Adipose tissue (tissue), 3 donors: ENCODE measurements around the gene SMIM41. TPM values are rescaled to one million over a fixed set of nuclear protein-coding genes. Genes with fewer than 3 reads are reported as not detected.

ENCODE experiments used
- H3K27ac ChIP-seq: one replicate; pipeline ENCODE4 v1.5.1; 2013; ENCODE audit warnings: low read depth, low read length
- WGBS, 3 donors: extraction: QIAGEN DNeasy Blood & Tissue Kit; methylation state at CpG; one replicate each; pipeline ENCODE4 v1.1.7; 2013; 5-methylcytosine and 5-hydroxymethylcytosine counted together
- polyA plus RNA-seq, 3 donors: library from polyadenylated mRNA; stranded (reverse); fragments of 200-250 nt; gene quantifications; one replicate each; pipeline ENCODE4 v1.2.3, GENCODE V29; 2013
- donor health status: healthy with polysubstance abuse.
- donor health status: Bipolar disorder and iron deficiency.
- donor health status: healthy.

Gene SMIM41
- polyA plus RNA-seq, 3 donors: 0.27 to 0.35 TPM; not detected in 1

GRCh38 chr12:52060498-52061177 is 18.9 kb upstream of the SMIM41 start:
- WGBS, 3 donors: 81 to 90% (median 89%) methylated on average over 14 of the region's 14 CpGs
- no peak overlapping the region for H3K27ac ChIP-seq

GRCh38 chr12:52061470-52062166 is 17.9 kb upstream of the SMIM41 start:
- WGBS, 3 donors: 66 to 83% (median 83%) methylated on average over 12 of the region's 12 CpGs
- H3K27ac ChIP-seq: no peak overlapping the region

- WGBS, 3 donors: 52 to 86% (median 78%) methylated on average over 5 to 6 of the region's 6 CpGs
- no peak overlapping the region for H3K27ac ChIP-seq
Measured at GRCh38 chr12:52062167-52063081, 17.1 kb upstream of the SMIM41 start.

DNA sequence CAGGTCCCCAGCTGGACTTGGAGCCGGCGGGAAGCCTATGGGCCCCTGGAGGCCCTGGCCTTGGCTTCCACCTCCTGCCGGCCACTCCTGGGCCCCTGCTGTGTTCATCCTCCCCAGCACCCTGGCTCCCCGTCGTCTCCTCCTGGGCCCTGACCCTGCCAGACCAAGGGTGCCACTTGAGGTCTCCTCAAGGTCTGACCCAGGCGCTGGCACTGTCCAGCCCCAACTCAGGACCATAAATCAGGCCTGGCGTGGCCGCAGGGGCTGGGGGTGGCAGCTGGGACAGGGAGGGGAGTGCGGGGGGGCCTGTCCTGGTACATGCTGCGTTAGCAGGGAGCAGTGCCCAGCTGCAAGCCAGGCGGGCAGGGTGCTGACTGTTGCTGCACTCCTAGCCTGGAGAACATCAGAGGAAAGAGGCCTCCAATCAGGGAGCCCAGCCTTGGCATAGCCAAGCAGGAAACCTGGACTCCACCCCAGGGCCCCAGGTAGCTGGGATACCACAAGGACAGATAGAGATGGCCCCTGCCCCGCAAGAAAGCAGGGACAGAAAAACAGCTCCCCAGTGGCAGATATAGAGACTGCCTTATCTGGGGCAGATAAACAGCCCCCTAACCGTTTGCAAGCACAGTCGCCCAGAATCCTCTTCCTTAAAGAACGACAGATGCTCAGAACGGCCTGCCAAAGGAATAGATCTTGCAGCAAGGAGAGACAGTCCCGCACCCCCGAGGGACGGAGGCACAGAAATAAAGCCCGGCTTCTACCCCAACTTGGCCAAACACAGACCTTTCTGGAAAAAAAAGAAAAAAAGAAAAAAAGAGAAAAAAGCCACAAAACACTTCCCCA is 16.2 kb upstream of the SMIM41 start:
- H3K27ac ChIP-seq: no peak overlapping the region
- 50 to 76% (median 67%) methylated on average over 20 of the region's 20 CpGs for WGBS, 3 donors

DNA sequence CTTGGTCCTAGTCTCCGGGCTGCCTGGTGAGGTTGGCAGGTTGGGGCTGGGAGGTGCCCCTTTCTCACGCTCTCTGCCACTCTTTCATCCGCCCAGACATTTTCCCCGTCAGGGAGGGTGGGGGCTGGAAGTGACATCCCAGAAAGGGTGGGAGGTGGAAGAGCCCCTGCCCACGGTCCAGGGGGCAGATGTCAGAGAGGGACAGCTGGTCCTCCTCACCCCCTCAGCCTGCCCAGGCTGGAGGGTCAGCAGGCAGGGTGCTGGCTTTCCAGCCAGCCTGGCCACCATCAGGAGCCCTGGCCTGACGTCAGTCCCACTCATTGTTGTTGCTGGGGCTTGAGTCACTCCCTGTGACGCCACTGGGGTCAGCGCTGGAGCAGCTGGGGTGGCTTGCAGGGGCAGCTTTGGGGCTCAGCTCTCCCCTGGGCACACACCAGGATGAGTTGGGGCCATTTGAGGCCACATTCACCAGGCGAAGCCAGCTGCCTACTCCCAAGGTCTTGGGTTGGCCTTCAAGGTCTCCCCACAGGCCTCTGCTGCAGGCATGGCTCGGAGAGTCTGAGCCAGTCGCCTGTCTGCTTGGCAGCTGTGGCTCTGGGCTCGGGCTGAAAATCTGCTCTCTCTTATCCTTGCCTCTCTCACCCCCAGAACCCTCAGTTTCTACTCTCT is 15.4 kb upstream of the SMIM41 start:
- H3K27ac ChIP-seq: peak overlapping the region; percentile 11
- WGBS, 3 donors: 57 to 73% (median 66%) methylated on average over 12 of the region's 12 CpGs

DNA sequence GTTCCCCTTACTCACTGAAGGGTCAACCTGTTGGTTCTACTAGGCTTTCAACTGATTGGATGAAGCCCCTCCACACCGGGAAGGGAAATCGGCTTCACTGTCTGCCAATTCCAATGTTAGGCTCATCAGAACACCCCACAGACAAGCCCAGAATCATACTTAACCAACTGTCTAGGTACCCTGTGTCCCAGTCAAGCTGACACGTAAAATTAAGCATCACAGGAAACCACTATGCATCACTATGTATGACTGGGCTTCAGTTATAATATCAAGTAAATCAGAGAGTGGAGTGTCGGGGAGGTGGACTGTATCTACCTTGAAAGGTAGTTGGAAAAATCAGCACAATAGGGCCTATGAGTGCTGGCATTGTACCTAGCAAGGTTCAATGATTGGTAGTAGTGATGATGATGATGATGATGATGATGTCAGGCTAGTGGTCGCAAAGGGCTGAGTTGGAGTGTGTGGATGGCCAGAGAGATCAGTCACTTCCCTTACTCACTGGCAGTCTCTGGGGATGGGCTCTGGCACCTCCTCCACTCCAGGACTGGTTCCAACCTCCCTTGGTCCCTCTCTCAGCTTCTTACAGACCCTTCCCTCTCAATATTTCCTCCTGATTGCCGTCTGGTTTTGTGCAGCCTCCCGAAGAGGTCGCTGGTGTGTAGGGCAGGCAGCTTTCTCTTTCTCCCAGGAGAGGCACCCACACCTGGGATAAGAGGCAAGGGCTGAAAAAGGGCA is 13.0 kb upstream of the SMIM41 start:
- WGBS, 3 donors: 61 to 79% (median 68%) methylated on average over 8 of the region's 8 CpGs
- H3K27ac ChIP-seq: no peak overlapping the region

- 29 to 69% (median 63%) methylated on average over 3 of the region's 3 CpGs for WGBS, 3 donors
- H3K27ac ChIP-seq: no peak overlapping the region
Measured at GRCh38 chr12:52067081-52067374, 12.5 kb upstream of the SMIM41 start.

GRCh38 chr12:52069327-52070184 is 9.9 kb upstream of the SMIM41 start, which contains the start of gene ATG101:
Gene ATG101 (plus strand): TSS chr12:52069978. CDS start chr12:52073651, 3,673 bp downstream.
- H3K27ac ChIP-seq: peak within 1 kb of the TSS; percentile 61
- WGBS, 3 donors: 0 to 1% (median 1%) methylated on average over 58 to 60 of the region's 60 CpGs

- WGBS, 3 donors: 3 to 5% (median 4%) methylated on average over 35 to 37 of the region's 37 CpGs
- no peak overlapping the region for H3K27ac ChIP-seq
Measured at GRCh38 chr12:52070185-52070925, 9.1 kb upstream of the SMIM41 start.

DNA sequence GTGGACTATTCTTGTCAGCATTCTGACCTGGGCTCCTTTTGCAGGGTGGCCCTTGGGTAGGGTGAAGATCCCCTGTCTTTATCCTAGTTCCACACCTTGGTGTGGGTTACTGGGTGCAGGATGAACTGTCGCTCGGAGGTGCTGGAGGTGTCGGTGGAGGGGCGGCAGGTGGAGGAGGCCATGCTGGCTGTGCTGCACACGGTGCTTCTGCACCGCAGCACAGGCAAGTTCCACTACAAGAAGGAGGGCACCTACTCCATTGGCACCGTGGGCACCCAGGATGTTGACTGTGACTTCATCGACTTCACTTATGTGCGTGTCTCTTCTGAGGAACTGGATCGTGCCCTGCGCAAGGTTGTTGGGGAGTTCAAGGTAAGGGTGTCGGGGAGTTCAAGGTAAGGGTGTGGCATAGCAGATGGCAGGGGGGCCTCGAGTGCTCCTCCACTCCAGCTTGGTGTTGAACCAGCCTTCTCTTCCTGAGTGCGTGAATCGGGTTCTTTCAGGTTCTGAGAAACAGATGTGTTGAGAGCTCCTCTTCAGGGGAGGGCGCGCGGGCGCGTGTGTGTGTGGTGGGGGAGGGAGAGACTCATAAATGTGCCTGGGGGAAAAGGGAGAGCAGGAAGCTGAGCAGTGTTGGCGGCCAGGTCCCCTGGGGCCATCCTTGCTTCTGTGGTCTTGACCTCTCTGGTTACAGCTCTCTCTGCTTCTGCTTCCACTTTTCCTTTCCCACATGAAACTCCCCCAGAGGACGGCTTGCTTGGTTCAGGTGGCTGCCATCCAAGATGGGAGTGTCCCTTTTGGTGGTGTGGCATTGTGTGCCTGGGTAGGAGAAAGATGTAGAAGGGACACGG is 5.7 kb upstream of the SMIM41 start:
- 68 to 76% (median 70%) methylated on average over 23 of the region's 23 CpGs for WGBS, 3 donors
- H3K27ac ChIP-seq: no peak overlapping the region

GRCh38 chr12:52074971-52075724 is 4.4 kb upstream of the SMIM41 start:
- no peak overlapping the region for H3K27ac ChIP-seq
- WGBS, 3 donors: 38 to 92% (median 87%) methylated on average over 3 of the region's 3 CpGs

GRCh38 chr12:52076811-52077210 is 2.7 kb upstream of the SMIM41 start:
- 92 to 96% (median 95%) methylated on average over 16 of the region's 16 CpGs for WGBS, 3 donors
- H3K27ac ChIP-seq: no peak overlapping the region

GRCh38 chr12:52078276-52078675 is 1.2 kb upstream of the SMIM41 start:
- H3K27ac ChIP-seq: no peak overlapping the region
- WGBS, 3 donors: 82 to 93% (median 87%) methylated on average over 3 of the region's 3 CpGs
